Posterior cingulate gyrus (tissue), 11 donors: ENCODE data around the gene IMMP2L.

Source experiments
- DNase-seq, 10 donors: peaks; one replicate each; pipeline versions ENCODE4 v3.0.0 to v3.0.0-alpha.2; 2020 to 2021; ENCODE audit warnings: mixed read lengths in 3 of 10
- intact Hi-C: fragments of 100-400 bp; cut with DNase I; formaldehyde crosslinking; loops from one replicate; pipeline ENCODE4 v1.15.1; 2023

Gene IMMP2L

GRCh38 chr7:110863258-110863657 is 699.0 kb downstream of the IMMP2L start:
- intact Hi-C loops = no loop called here
- DNase-seq = no peak

- intact Hi-C loops = no loop called here
- no peak for DNase-seq
These were observed 701.1 kb downstream of the IMMP2L start for GRCh38 chr7:110861163-110861562.

- no peak for DNase-seq
- intact Hi-C loops = no loop called here
These were observed 705.2 kb downstream of the IMMP2L start for GRCh38 chr7:110857106-110857505.

GRCh38 chr7:110856704-110857103 is 705.6 kb downstream of the IMMP2L start:
- intact Hi-C loops = no loop called here
- DNase-seq = no peak

- intact Hi-C loops = no loop called here
These were observed 707.6 kb downstream of the IMMP2L start for GRCh38 chr7:110854651-110855050.

GRCh38 chr7:110854166-110854565 is 708.1 kb downstream of the IMMP2L start:
- intact Hi-C loops = no loop called here
- DNase-seq = no peak

More at GRCh38 chr7:110854651-110855050, 707.6 kb downstream of the IMMP2L start:
- no peak for DNase-seq

- intact Hi-C loops = no loop called here
- no peak for DNase-seq
These were observed 709.0 kb downstream of the IMMP2L start for GRCh38 chr7:110853263-110853662.

GRCh38 chr7:110852156-110852940 is 709.9 kb downstream of the IMMP2L start:
- no peak for DNase-seq
- intact Hi-C loops = no loop called here

GRCh38 chr7:110850224-110850623 is 712.1 kb downstream of the IMMP2L start:
- no peak for DNase-seq
- intact Hi-C loops = no loop called here

GRCh38 chr7:110842796-110843195 is 719.5 kb downstream of the IMMP2L start:
- intact Hi-C loops = no loop called here
- no peak for DNase-seq

- intact Hi-C loops = no loop called here
- peak in 1 of 10 donors; percentile 72 for DNase-seq
These were observed 720.3 kb downstream of the IMMP2L start for GRCh38 chr7:110841840-110842545.

GRCh38 chr7:110839866-110840265 is 722.4 kb downstream of the IMMP2L start:
- intact Hi-C loops = no loop called here
- DNase-seq = no peak

- no peak for DNase-seq
- intact Hi-C loops = no loop called here
These were observed 726.4 kb downstream of the IMMP2L start for GRCh38 chr7:110835849-110836248.

GRCh38 chr7:110835218-110835617 is 727.1 kb downstream of the IMMP2L start:
- intact Hi-C loops = no loop called here
- no peak for DNase-seq

- no peak for DNase-seq
- intact Hi-C loops = no loop called here
These were observed 730.9 kb downstream of the IMMP2L start for GRCh38 chr7:110831419-110831818.

- no peak for DNase-seq
- intact Hi-C loops = no loop called here
These were observed 731.5 kb downstream of the IMMP2L start for GRCh38 chr7:110830778-110831177.

- intact Hi-C loops = no loop called here
- no peak for DNase-seq
These were observed 734.4 kb downstream of the IMMP2L start for GRCh38 chr7:110827936-110828335.

GRCh38 chr7:110827287-110827855 is 734.9 kb downstream of the IMMP2L start:
- no peak for DNase-seq
- intact Hi-C loops = no loop called here

- DNase-seq = no peak
- intact Hi-C loops = no loop called here
These were observed 748.3 kb downstream of the IMMP2L start for GRCh38 chr7:110813986-110814385.

GRCh38 chr7:110809832-110810231 is 752.5 kb downstream of the IMMP2L start:
- DNase-seq = peak in 1 of 10 donors; percentile 65
- intact Hi-C loops = no loop called here

- no peak for DNase-seq
- intact Hi-C loops = no loop called here
These were observed 753.9 kb downstream of the IMMP2L start for GRCh38 chr7:110808361-110808760.

- peak in 2 of 10 donors; percentile 61 to 67 for DNase-seq
- intact Hi-C loops = no loop called here
These were observed 757.8 kb downstream of the IMMP2L start for GRCh38 chr7:110804501-110804900.
